HFFc6 (cell line): ENCODE results near the gene SLC26A11. TPM values are rescaled to one million over a fixed set of nuclear protein-coding genes. Genes with fewer than 3 reads are reported as not detected.

Experiments used
- DNase-seq: peaks from one replicate; pipeline ENCODE4 v3.0.0-alpha.2; 2018
- H3K27ac Mint-ChIP-seq: 2 replicates; pipeline ENCODE4 v1.8.0; 2020; ENCODE audit warnings: mild to moderate bottlenecking, mixed read lengths
- H3K27me3 Mint-ChIP-seq: 2 replicates; pipeline ENCODE4 v1.8.0; 2021; ENCODE audit warnings: mild to moderate bottlenecking, moderate library complexity, mixed read lengths; ENCODE audit not compliant: insufficient read depth
- H3K36me3 Mint-ChIP-seq: 2 replicates; pipeline ENCODE4 v1.8.0; 2021; ENCODE audit warnings: low read depth, mixed read lengths
- H3K4me1 Mint-ChIP-seq: 2 replicates; pipeline ENCODE4 v1.8.0; 2020; ENCODE audit warnings: low read depth, mixed read lengths
- H3K4me3 Mint-ChIP-seq: 2 replicates; pipeline ENCODE4 v1.8.0; 2020; ENCODE audit warnings: mild to moderate bottlenecking, moderate library complexity, mixed read lengths
- H3K9me3 Mint-ChIP-seq: 2 replicates; pipeline ENCODE4 v1.8.0; 2020; ENCODE audit warnings: mild to moderate bottlenecking, mixed read lengths
- CTCF ChIP-seq: fragments of 200-600 bp; sonication (generic); IDR thresholded peaks from 2 replicates; pipeline ENCODE4 v1.5.0; 2021; ENCODE audit warnings: antibody characterized with exemption, mild to moderate bottlenecking
- total RNA-seq, 6 experiments: library from RNA; stranded (reverse); fragmentation: NEBNext Ultra II Directional; extraction: Animal tissue kit (Norgen Biotek cat#: 25700); gene quantifications; 2 replicates in 1 of 6; 3 replicates in 5 of 6; pipeline ENCODE4 v1.2.3, GENCODE V29; 2021

Gene SLC26A11
- total RNA-seq, 6 experiments from 2014 or later = 11.4 to 13.6 (median 12.5) TPM

GRCh38 chr17:80294210-80294609 is 74.0 kb downstream of the SLC26A11 start:
- no peak overlapping the region for H3K27ac Mint-ChIP-seq
- no peak overlapping the region for H3K4me3 Mint-ChIP-seq
- peaks cover 24% of the 10 kb centered on the region for H3K36me3 Mint-ChIP-seq
- no peak for TF ChIP-seq CTCF
- no peaks in the 10 kb centered on the region for H3K9me3 Mint-ChIP-seq
- no peaks in the 10 kb centered on the region for H3K4me1 Mint-ChIP-seq
- H3K27me3 Mint-ChIP-seq = peaks cover 2% of the 10 kb centered on the region; the same call in 1 of the 2 replicates
- DNase-seq = no peak

- Mint-ChIP-seq H3K9me3 (peaks cover 3% of the 10 kb centered on the region; the same call in 1 of the 2 replicates), H3K4me1 (no peaks in the 10 kb centered on the region), H3K4me3 (no peak overlapping the region), H3K36me3 (peaks cover 28% of the 10 kb centered on the region), H3K27me3 (peaks cover 2% of the 10 kb centered on the region; the same call in 1 of the 2 replicates), H3K27ac (no peak overlapping the region)
- no peak for TF ChIP-seq CTCF
- no peak for DNase-seq
Observed at GRCh38 chr17:80294653-80295052, 74.4 kb downstream of the SLC26A11 start.

GRCh38 chr17:80295146-80295545 is 74.9 kb downstream of the SLC26A11 start:
- H3K27me3 Mint-ChIP-seq = peaks cover under 1% of the 10 kb centered on the region; the same call in 1 of the 2 replicates
- H3K27ac Mint-ChIP-seq = no peak overlapping the region
- H3K4me1 Mint-ChIP-seq = no peaks in the 10 kb centered on the region
- no peak for TF ChIP-seq CTCF
- H3K9me3 Mint-ChIP-seq = peaks cover 4% of the 10 kb centered on the region; the same call in 1 of the 2 replicates
- DNase-seq = no peak
- peaks cover 33% of the 10 kb centered on the region for H3K36me3 Mint-ChIP-seq
- no peak overlapping the region for H3K4me3 Mint-ChIP-seq

- no peaks in the 10 kb centered on the region for H3K4me1 Mint-ChIP-seq
- no peaks in the 10 kb centered on the region for H3K27me3 Mint-ChIP-seq
- H3K4me3 Mint-ChIP-seq = no peak overlapping the region
- no peak overlapping the region for H3K27ac Mint-ChIP-seq
- TF ChIP-seq CTCF = no peak
- H3K36me3 Mint-ChIP-seq = peaks cover 33% of the 10 kb centered on the region
- DNase-seq = no peak
- H3K9me3 Mint-ChIP-seq = peaks cover 4% of the 10 kb centered on the region; the same call in 1 of the 2 replicates
Observed at GRCh38 chr17:80295559-80295958, 75.3 kb downstream of the SLC26A11 start.

- Mint-ChIP-seq H3K4me1 (no peaks in the 10 kb centered on the region), H3K36me3 (peaks cover 36% of the 10 kb centered on the region), H3K4me3 (no peak overlapping the region), H3K9me3 (peaks cover 4% of the 10 kb centered on the region; the same call in 1 of the 2 replicates), H3K27ac (no peak overlapping the region), H3K27me3 (no peaks in the 10 kb centered on the region)
- no peak for TF ChIP-seq CTCF
- no peak for DNase-seq
Observed at GRCh38 chr17:80296221-80296620, 76.0 kb downstream of the SLC26A11 start.
